Panc1 (cell line): Measurements from ENCODE around the gene GNG7. TPM values are rescaled to one million over a fixed set of nuclear protein-coding genes. Genes with fewer than 3 reads are reported as not detected.
A peak's percentile ranks its signal among the peaks of the same experiment; 100 is the strongest.

Experiments used
- ATAC-seq: fragments of 200-7000 bp; cut with Tn5 transposase; 2 replicates; pipeline ENCODE4 v1.9.1; 2020; ENCODE audit warnings: mild to moderate bottlenecking, moderate library complexity
- BruUV-seq: library from RNA; stranded (reverse); fragments of 400-500 nt; replicated peaks from 2 replicates; lab custom pipeline; 2021; lab: Mats Ljungman, UMichigan
- CTCF ChIA-PET: fragments of 300-600 bp; sonication (Branson Sonifier 250); formaldehyde crosslinking; loops from one replicate; lab custom pipeline; 2022; ENCODE audit warnings: antibody characterized with exemption; lab: Charles Lee
- POLR2A ChIA-PET: fragments of 300-600 bp; sonication (Branson Sonifier 250); formaldehyde crosslinking; loops from one replicate; lab custom pipeline; 2022; ENCODE audit warnings: antibody characterized with exemption; lab: Charles Lee
- DNase-seq: peaks from one replicate; pipeline ENCODE4 v3.0.0-alpha.2; 2010; ENCODE audit warnings: low read depth, low spot score
- H3K27ac ChIP-seq: 2 replicates; pipeline ENCODE4 v1.5.1; 2011; ENCODE audit warnings: mild to moderate bottlenecking, low read length, inconsistent platforms
- H3K27me3 ChIP-seq: fragments of 200-500 bp; sonication (Bioruptor generic); 2 replicates; pipeline ENCODE4 v1.6.0; 2014; ENCODE audit warnings: low read length, inconsistent platforms; ENCODE audit not compliant: control insufficient read depth, insufficient read depth
- H3K36me3 ChIP-seq: fragments of 200-500 bp; sonication (Bioruptor generic); 2 replicates; pipeline ENCODE4 v1.5.1; 2014; ENCODE audit warnings: inconsistent platforms, mild to moderate bottlenecking, low read length, moderate library complexity; ENCODE audit not compliant: control insufficient read depth, insufficient read depth
- H3K4me1 ChIP-seq: 2 replicates; pipeline ENCODE4 v1.5.1; 2011; ENCODE audit warnings: inconsistent platforms, mild to moderate bottlenecking, low read length, moderate library complexity; ENCODE audit not compliant: control insufficient read depth, insufficient read depth
- H3K4me3 ChIP-seq, 2 experiments: 2 replicates each; pipeline ENCODE4 v1.5.1; 2011 to 2012; ENCODE audit warnings: low read depth in 2 of 2, low read length in 2 of 2, mild to moderate bottlenecking in 2 of 2, inconsistent platforms in 1 of 2, moderate library complexity in 1 of 2
- H3K9me3 ChIP-seq: fragments of 200-500 bp; sonication (Bioruptor generic); 2 replicates; pipeline ENCODE4 v1.5.1; 2014; ENCODE audit warnings: low read depth, mild to moderate bottlenecking, inconsistent platforms, low read length, moderate library complexity; ENCODE audit not compliant: control insufficient read depth, insufficient read depth
- CTCF ChIP-seq: fragments of 450-650 bp; IDR thresholded peaks from 2 replicates; pipeline ENCODE4 v1.5.1; 2017; ENCODE audit warnings: mild to moderate bottlenecking
- POLR2AphosphoS5 ChIP-seq: IDR thresholded peaks from 2 replicates; pipeline ENCODE4 v1.6.1; 2012; ENCODE audit warnings: mild to moderate bottlenecking, low read depth, low read length, moderate library complexity
- REST ChIP-seq, 2 experiments: IDR thresholded peaks; 2 replicates each; pipeline ENCODE4 v1.6.1; 2011 to 2012; ENCODE audit warnings: low read depth in 2 of 2, control low read depth in 1 of 2, low read length in 1 of 2, mild to moderate bottlenecking in 1 of 2, moderate library complexity in 1 of 2; ENCODE audit not compliant: insufficient read depth in 1 of 2
- SIN3A ChIP-seq: IDR thresholded peaks from 2 replicates; pipeline ENCODE4 v1.6.1; 2012; ENCODE audit warnings: low read depth, mild to moderate bottlenecking, low read length, moderate library complexity, borderline replicate concordance; ENCODE audit not compliant: insufficient read depth
- TCF7L2 ChIP-seq: IDR thresholded peaks from 2 replicates; pipeline ENCODE4 v1.6.1; 2011; ENCODE audit warnings: mild to moderate bottlenecking, low read depth, low read length, inconsistent platforms
- in situ Hi-C: cut with HindIII; loops from 2 replicates; pipeline ENCODE4 v1.10.0; 2016; ENCODE audit warnings: low sequenced_read_pairs, low pct_unique_long_range_greater_than_20kb
- intact Hi-C: fragments of 100-400 bp; cut with micrococcal nuclease; formaldehyde crosslinking; loops from one replicate; pipeline ENCODE4 v1.10.0; 2022; ENCODE audit not compliant: unreplicated experiment
- total RNA-seq: library from RNA; stranded (reverse); gene quantifications from one replicate; pipeline ENCODE4 v1.2.1, GENCODE V29; 2021; ENCODE audit not compliant: unreplicated experiment

The GNG7 gene
- total RNA-seq, 1 experiment from 2014 or later, result 0.74 TPM

- ATAC-seq (no peak), DNase-seq (no peak)
- peaks cover 10% of the 10 kb centered on the region; the same call in 1 of the 2 replicates for H3K9me3 ChIP-seq
- no peaks in the 10 kb centered on the region for H3K27me3 ChIP-seq
- H3K4me3 ChIP-seq, result no peak overlapping the region
- CTCF ChIA-PET, result interaction anchor here (0.7 kb wide), 1 partner anchor 220 kb away, joined by 6 read pairs; no protein-coding TSS in a partner anchor
- BruUV-seq, result no TSS peak
- no peaks in the 10 kb centered on the region for H3K36me3 ChIP-seq
- in situ Hi-C loops, result no loop called here
- intact Hi-C loops, result no loop called here
- no peak overlapping the region for H3K27ac ChIP-seq
- POLR2A ChIA-PET, result no interaction called here
- TF ChIP-seq CTCF (no peak), POLR2AphosphoS5 (no peak), REST (IDR thresholded peaks at IDR 0.05; ENCODE audit: insufficient read depth in 1 of 2, low read depth in 2 of 2, low read length in 1 of 2) (no peak), SIN3A (no peak), TCF7L2 (no peak)
- peaks cover 5% of the 10 kb centered on the region for H3K4me1 ChIP-seq
These were observed 68.8 kb downstream of the GNG7 start for GRCh38 chr19:2633693-2634075.

DNA sequence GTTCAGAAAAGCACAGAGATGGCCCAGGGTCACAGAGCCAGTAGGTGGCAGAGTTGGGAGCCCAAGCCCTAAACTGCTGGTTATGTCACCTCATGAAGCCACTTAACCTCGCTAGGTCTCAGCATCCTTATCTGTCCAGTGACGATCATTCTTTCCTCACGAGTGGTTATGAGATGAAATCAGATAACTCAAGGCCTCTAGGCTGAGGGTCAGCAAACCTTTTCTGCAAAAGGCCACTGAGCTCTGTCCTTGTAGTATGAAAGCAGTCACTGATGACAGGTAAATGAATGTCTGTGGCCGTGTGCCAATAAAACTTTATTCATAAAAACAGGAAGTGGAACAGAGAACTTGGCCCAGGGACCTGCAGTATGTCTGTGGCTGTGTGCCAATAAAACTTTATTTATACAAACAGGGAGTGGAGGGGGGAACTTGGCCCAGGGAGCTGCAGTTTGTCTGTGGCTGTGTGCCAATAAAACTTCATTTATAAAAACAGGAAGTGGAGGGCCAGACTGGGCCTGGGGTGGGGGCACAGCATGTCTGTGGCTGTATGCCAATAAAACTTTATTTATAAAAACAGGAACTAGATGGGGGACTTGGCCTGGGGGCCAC lies 71.2 kb downstream of the GNG7 start:
- no TSS peak for BruUV-seq
- ChIA-PET POLR2A (no interaction called here), CTCF (no interaction called here)
- DNase-seq, result no peak
- in situ Hi-C loops (no loop called here), intact Hi-C loops (no loop called here)
- Histone ChIP-seq H3K4me1 (peaks cover 17% of the 10 kb centered on the region), H3K4me3 (no peak overlapping the region), H3K27ac (peak overlapping the region; percentile 1; the same call in 1 of the 2 replicates), H3K36me3 (no peaks in the 10 kb centered on the region), H3K9me3 (peaks cover 16% of the 10 kb centered on the region; the same call in 1 of the 2 replicates), H3K27me3 (no peaks in the 10 kb centered on the region)
- TF ChIP-seq CTCF (no peak), TCF7L2 (no peak), SIN3A (no peak), POLR2AphosphoS5 (no peak), REST (IDR thresholded peaks at IDR 0.05; ENCODE audit: insufficient read depth in 1 of 2, low read depth in 2 of 2, low read length in 1 of 2) (no peak)
- no peak for ATAC-seq
